Measurements from ENCODE around the gene SP3. TPM values are rescaled to one million over a fixed set of nuclear protein-coding genes. Genes with fewer than 3 reads are reported as not detected.

The SP3 gene
- total RNA-seq, 1 experiment from 2014 or later: 73.8 TPM

GRCh38 chr2:173922068-173922467 lies 43.1 kb downstream of the SP3 start:
- Mint-ChIP-seq H3K4me3 (ENCODE audit: unreplicated experiment) (no peak overlapping the region), H3K36me3 (ENCODE audit: insufficient read depth, unreplicated experiment) (peaks cover 37% of the 10 kb centered on the region), H3K27ac (ENCODE audit: low read depth, unreplicated experiment) (no peak overlapping the region), H3K27me3 (ENCODE audit: insufficient read depth, unreplicated experiment) (no peaks in the 10 kb centered on the region), H3K9me3 (ENCODE audit: unreplicated experiment) (no peaks in the 10 kb centered on the region), H3K4me1 (ENCODE audit: insufficient read depth, unreplicated experiment) (peaks cover 19% of the 10 kb centered on the region)
- ChIA-PET CTCF (no interaction called here), POLR2A (no interaction called here)
- no peak for DNase-seq (ENCODE audit: unreplicated experiment)
- no peak for TF ChIP-seq CTCF (IDR thresholded peaks at IDR 0.05; ENCODE audit: unreplicated experiment)
- BruUV-seq (replicated peaks): no TSS peak
- intact Hi-C loops (cut with micrococcal nuclease): no loop called here

GRCh38 chr2:173914055-173914927 lies 50.9 kb downstream of the SP3 start:
- BruUV-seq (replicated peaks): no TSS peak
- no peak overlapping the region for H3K4me3 Mint-ChIP-seq (ENCODE audit: unreplicated experiment)
- TF ChIP-seq CTCF (IDR thresholded peaks at IDR 0.05; ENCODE audit: unreplicated experiment): no peak
- POLR2A ChIA-PET: interaction anchor here (0.6 to 0.9 kb wide), 2 partner anchors 10 to 51 kb away, joined by 3 to 5 read pairs; no protein-coding TSS in a partner anchor
- H3K27me3 Mint-ChIP-seq (ENCODE audit: insufficient read depth, unreplicated experiment): no peaks in the 10 kb centered on the region
- intact Hi-C loops (cut with micrococcal nuclease): no loop called here
- CTCF ChIA-PET: interaction anchor here (0.7 to 0.9 kb wide), 2 partner anchors 30 to 345 kb away, joined by 3 read pairs; no protein-coding TSS in a partner anchor
- peaks cover 70% of the 10 kb centered on the region for H3K36me3 Mint-ChIP-seq (ENCODE audit: insufficient read depth, unreplicated experiment)
- no peak for DNase-seq (ENCODE audit: unreplicated experiment)
- H3K27ac Mint-ChIP-seq (ENCODE audit: low read depth, unreplicated experiment): peak overlapping the region; percentile 61
- no peaks in the 10 kb centered on the region for H3K9me3 Mint-ChIP-seq (ENCODE audit: unreplicated experiment)
- peaks cover 22% of the 10 kb centered on the region for H3K4me1 Mint-ChIP-seq (ENCODE audit: insufficient read depth, unreplicated experiment)

GRCh38 chr2:173909846-173910245 lies 55.3 kb downstream of the SP3 start:
- no peak for TF ChIP-seq CTCF (IDR thresholded peaks at IDR 0.05; ENCODE audit: unreplicated experiment)
- Mint-ChIP-seq H3K4me1 (ENCODE audit: insufficient read depth, unreplicated experiment) (peaks cover 14% of the 10 kb centered on the region), H3K9me3 (ENCODE audit: unreplicated experiment) (no peaks in the 10 kb centered on the region), H3K27me3 (ENCODE audit: insufficient read depth, unreplicated experiment) (no peaks in the 10 kb centered on the region), H3K36me3 (ENCODE audit: insufficient read depth, unreplicated experiment) (peaks cover 83% of the 10 kb centered on the region), H3K27ac (ENCODE audit: low read depth, unreplicated experiment) (no peak overlapping the region), H3K4me3 (ENCODE audit: unreplicated experiment) (no peak overlapping the region)
- ChIA-PET POLR2A (interaction anchor here (1.0 to 1.1 kb wide), 2 partner anchors 11 to 53 kb away, joined by 3 to 4 read pairs; no protein-coding TSS in a partner anchor), CTCF (interaction anchor here (1.0 kb wide), 1 partner anchor 320 kb away, joined by 3 read pairs; no protein-coding TSS in a partner anchor)
- no TSS peak for BruUV-seq (replicated peaks)
- no peak for DNase-seq (ENCODE audit: unreplicated experiment)
- intact Hi-C loops (cut with micrococcal nuclease): no loop called here

- no TSS peak for BruUV-seq (replicated peaks)
- Mint-ChIP-seq H3K9me3 (ENCODE audit: unreplicated experiment) (no peaks in the 10 kb centered on the region), H3K4me3 (ENCODE audit: unreplicated experiment) (no peak overlapping the region), H3K36me3 (ENCODE audit: insufficient read depth, unreplicated experiment) (peaks cover 89% of the 10 kb centered on the region), H3K27me3 (ENCODE audit: insufficient read depth, unreplicated experiment) (no peaks in the 10 kb centered on the region), H3K4me1 (ENCODE audit: insufficient read depth, unreplicated experiment) (peaks cover 6% of the 10 kb centered on the region), H3K27ac (ENCODE audit: low read depth, unreplicated experiment) (no peak overlapping the region)
- CTCF ChIA-PET: interaction anchor here (0.5 kb wide), 1 partner anchor 312 kb away, joined by 3 read pairs; no protein-coding TSS in a partner anchor
- intact Hi-C loops (cut with micrococcal nuclease): no loop called here
- no peak for TF ChIP-seq CTCF (IDR thresholded peaks at IDR 0.05; ENCODE audit: unreplicated experiment)
- POLR2A ChIA-PET: interaction anchor here (0.8 kb wide), 1 partner anchor 11 kb away, joined by 3 read pairs; no protein-coding TSS in a partner anchor
- DNase-seq (ENCODE audit: unreplicated experiment): no peak
These were observed 58.5 kb downstream of the SP3 start for GRCh38 chr2:173906626-173907025.

Data from MCF 10A (cell line).